GM19438 (cell line): Measurements from ENCODE around the gene SLC25A12.
"Not testable (repeated sequence)": the region's sequence is repeated elsewhere in the genome, so short reads cannot be mapped to it uniquely, and the experiment has no call there.

Experiments used
- ATAC-seq: cut with Tn5 transposase; IDR thresholded peaks from one replicate; pipeline ENCODE4 v1.9.1; 2021; ENCODE audit warnings: low read depth; ENCODE audit not compliant: unreplicated experiment

SLC25A12 gene

DNA sequence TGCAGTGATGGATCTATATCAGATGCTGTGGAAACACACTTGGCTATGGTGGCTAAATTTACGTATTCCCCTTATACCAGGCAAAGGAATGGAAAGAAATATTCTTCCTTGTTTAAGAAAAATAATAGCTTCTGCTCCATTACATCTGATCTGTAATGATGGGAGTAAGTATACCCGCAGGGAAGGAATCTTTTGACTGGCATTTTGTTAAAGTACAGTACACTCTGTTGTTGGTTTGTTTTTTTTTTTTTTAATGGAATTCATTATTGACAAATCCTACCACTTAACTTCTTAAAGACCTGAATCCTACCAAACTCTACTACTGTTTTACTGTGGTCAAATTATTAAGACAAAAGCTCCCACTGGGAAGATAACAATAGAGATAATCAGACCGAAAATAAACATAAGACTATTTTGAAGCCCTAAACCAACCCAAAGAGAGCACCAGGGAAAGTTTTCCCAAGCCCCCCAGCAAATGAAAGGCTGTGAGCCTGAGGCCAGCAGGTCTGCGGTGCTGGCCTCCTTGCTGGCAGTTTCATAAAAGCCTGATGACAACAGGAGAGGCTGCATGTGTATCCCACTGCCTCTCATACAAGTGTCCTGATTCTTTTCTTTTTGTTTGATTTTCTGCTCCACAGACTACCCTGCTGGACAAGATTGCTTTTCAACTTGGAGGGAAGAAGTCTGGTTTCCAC lies 101.0 kb downstream of the SLC25A12 start:
- no peak for ATAC-seq

DNA sequence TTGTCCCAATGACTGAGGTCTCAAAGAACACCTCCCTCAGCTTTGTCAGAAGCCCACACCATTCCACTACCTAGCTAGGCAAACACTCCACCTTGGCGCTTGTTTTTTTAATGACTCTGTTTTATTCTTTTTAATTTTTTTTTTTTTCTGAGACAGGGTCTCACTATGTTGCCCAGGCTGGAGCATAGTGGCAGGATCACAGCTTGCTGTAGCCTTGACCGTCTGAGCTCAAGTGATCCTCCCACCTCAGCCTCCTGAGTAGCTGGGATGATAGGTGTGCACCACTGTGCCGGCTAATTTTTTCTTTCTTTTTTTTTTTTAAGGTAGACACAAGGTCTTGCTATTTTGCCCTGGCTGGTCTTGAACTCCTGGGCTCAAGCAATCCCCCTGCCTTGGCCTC lies 101.9 kb downstream of the SLC25A12 start:
- no peak for ATAC-seq

DNA sequence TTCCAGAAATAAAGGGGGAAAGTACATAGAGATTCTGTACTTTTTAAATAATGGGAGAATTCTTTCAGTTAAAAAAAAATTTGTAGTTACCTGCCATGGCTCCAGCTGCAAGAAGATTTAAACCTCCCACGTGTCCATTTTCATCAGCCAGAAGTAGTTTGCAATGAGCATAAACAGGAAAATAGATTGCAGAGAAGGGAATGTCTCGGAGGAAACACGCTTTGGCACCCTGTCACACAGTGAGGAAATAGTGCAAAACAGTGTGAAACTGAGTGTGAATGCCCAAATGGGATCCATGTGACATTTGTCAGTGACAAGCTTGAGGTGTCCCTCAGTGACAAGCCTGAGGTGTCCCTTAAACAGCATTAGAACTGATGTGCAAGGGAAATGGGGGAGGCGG lies 102.7 kb downstream of the SLC25A12 start:
- no peak for ATAC-seq

DNA sequence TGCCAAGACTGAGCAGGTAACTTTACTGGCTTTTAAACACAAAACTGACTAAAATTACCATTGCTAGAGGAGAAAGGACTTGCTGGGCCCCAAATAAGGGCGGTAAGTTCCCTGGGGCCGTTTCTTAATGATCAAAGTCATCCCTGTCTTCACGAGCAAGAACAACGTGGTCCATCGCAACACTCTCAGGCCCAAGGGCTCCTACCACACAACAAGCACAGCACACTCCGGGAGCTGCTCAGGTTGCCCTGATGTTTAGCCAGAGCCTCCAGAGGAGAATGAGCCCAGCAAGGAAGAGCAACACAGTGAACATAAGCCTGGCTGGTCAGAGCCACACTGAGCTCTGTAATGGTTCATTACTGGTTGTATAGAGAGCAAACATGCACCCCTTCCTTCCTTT lies 104.1 kb downstream of the SLC25A12 start:
- no peak for ATAC-seq

DNA sequence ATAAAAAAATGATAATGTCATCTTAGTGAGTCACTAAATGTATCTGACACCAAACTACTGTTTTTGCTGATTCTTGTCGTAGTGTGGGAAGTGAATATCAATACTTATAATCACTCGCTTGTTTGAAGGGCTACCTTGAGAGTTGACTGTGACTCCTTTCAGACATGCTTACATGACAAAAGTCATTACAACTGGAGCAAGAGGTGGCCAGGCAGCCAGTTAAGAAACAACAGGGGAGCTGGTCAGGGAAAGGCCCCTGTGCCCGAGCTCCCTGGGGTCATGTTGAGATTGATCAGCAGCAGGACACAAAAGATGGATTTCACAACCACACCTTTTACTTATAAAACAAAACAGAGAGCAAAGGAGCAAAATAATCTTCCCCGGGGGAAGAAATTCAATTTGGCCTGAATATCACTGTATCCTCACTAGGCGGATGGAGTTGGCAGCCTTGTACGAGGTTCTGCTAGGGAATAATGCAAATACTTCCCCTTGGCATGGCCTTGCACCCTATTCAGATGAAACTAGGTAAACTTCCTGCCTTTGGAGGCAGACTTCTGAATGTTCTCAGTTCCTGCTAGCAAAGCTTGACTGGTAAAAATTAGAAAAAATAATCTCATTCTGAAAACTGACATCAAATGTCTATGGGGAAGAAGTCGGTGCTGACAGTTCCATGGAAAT lies 105.6 kb downstream of the SLC25A12 start:
- ATAC-seq: no peak

DNA sequence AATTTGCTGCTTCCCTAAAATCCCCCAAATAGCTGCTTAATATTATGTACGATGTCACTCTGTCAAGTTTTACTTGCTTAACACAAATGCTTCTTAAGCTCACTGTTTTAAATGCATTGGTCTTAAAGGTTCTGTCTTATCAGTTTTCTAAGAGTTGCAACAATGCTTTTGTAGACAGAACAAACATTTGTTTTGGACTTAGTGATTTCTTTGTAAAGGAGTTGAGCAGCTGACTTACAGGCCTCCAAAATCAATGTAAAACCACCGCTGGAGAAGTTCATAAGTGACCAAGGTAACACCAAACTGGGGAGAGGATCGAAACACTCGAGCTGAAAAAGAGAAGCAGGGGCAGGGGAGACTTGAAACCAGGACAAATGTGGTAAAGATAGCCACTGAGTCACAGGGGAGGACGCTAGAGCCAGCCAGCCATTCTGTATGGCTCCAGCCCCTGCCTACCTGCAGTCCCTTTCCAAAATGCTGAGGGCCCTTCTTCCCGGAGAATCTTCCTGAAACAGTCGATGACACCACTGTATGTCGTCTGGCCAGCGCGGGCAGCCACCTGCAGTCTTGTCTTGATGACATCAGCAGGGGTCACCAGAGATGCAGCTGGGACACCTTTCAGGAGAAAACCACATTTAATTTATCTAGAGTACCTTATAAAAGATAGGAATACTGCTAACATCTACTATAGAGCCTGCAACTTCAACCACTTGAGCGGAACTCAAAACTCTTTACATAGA lies 106.5 kb downstream of the SLC25A12 start:
- no peak for ATAC-seq

DNA sequence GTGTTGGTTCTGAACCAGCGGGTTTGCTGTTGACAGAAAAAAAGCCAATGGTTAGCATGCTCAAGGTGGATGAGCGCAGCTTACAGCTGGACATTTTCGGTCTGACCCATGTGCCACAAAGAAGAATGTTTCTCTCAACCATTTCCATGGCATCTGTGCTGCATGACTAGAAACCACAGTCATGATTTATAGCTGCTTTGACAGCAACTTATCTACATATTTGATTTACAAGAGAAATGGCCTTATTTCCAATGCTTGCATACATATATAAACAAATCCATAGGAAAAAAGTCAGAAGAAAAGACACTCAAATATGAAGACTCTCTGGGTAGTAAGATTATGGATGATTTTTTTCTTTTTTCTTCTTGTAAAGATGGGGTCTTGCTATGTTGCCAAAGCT lies 108.6 kb downstream of the SLC25A12 start:
- no peak for ATAC-seq

DNA sequence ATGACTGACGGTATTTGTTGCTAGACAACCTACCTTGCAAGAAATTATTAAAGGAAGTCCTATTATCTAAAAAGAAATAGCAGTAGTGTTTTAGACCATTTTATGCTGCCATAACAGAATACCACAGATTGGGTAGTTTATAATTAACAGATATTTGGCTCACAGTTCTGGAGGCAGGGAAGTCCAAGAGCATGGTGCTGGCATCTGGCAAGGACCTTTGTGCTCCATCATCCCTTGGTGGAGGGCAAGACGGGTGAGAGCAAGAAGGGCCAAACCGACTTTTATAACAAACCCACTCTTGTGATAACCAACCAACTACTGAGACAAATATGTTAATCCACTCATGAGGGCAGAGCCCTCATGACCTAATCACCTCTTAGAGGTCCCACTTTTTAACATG lies 115.5 kb downstream of the SLC25A12 start:
- no peak for ATAC-seq

DNA sequence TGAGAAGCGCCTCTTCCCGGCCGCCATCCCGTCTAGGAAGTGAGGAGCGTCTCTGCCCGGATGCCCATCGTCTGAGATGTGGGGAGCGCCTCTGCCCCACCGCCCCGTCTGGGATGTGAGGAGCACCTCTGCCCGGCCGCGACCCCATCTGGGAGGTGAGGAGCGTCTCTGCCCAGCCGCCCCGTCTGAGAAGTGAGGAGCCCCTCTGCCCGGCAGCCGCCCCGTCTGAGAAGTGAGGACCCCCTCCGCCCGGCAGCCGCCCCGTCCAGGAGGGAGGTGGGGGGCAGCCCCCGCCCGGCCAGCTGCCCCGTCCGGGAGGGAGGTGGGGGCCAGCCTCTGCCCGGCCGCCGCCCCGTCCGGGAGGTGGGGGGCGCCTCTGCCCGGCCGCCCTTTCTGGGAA lies 119.5 kb downstream of the SLC25A12 start:
- ATAC-seq: not testable (repeated sequence)

DNA sequence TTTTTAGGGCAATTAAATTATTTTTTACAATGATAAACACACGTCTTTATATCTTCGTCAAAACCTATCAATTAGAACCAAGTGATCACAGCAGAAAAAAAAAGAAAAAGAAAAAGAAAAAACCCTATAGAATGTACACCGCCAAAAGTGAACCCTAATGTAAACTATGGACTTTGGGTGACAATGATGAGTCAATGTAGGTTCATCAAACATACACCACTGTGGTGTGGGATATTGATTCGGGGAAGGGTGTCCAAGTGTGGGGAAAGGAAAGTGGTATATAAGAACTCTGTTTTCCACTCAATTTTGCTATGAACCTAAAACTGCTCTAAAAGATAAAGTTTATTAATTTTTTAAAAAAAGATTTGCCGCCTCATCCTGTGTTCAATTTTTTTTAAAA lies 121.7 kb downstream of the SLC25A12 start:
- no peak for ATAC-seq

DNA sequence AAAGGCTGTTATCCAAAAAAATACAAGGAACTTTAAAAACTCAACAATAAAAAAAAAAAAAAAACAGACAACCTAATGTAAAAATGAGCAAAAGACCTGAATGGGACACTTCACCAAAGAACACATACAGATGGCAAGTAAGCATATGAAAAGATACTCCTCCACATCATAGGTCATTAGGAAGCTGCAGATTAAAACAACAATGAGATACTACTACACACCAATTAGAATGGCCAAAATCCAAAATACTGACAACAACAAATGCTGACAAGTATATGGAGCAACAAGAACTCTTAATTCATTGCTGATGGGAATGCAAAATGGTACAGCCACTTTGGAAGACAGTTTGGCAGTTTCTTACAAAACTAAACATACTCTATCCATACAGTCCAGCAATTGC lies 122.6 kb downstream of the SLC25A12 start:
- ATAC-seq: no peak

DNA sequence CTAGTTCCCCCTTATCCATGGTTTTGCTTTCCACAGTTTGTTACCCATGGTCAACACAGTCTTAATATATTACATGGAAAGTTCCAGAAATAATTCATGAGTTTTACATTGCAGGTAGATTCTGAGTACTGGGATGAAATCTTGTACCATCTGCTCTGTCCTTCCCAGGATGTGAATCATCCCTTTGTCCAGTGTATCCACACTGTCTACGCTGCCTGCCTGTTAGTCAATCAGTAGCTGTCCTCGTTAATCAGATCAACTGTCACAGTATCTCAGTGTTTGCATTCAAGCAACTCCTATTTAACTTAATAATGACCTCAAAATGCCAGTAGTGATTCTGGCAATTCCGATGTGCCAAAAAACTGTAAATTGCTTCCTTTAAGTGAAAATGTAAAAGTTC lies 130.4 kb downstream of the SLC25A12 start:
- ATAC-seq: no peak

DNA sequence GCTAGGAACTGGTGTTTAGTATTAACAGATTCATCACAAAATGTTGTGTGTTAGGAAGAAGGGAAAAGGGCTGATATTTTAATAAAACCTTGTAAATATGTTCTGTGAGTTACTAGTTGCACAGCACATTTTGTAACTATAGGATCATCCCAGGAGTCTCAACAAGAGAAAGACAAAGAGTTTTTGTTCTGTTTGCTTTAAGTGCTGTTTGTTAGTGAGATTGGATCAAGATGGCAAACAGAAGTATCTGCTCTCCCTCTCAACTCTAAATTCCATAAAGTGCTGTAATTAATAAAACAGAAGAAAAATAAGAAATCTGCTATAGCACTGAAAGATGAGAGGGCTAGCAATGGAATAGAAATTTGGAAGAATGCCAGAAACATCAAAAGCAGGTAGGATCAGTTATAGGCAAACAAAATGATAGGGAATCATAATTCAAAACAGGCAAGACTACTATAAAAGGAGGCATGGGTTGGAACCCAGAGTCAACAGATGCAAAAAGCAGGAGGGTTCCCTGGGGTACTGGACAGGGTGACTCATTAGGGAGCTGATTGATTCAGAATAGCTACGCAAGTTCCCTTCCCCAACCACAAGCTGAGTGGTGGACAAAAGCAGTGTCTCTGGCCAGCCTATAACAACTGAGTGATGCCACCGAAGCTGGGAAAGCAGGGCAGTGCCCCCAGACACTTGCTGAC lies 131.0 kb downstream of the SLC25A12 start:
- ATAC-seq: no peak

DNA sequence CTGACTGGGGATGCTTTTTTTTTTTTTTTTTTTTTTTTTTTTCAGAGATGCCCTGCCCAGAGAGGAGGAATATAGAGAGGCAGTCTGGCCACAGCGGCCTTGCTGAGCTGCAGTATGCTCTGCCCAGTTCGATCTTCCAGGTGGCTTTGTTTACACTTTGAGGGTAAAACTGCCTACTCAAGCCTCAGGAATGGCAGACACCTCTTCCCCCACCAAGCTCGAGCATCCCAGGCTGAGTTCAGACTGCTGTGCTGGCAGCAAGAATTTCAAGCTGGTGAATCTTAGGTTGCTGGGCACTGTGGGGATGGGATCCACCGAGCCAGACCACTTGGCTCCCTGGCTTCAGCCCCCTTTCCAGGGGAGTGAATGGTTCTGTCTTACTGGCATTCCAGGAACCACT lies 132.9 kb downstream of the SLC25A12 start:
- not testable (repeated sequence) for ATAC-seq

DNA sequence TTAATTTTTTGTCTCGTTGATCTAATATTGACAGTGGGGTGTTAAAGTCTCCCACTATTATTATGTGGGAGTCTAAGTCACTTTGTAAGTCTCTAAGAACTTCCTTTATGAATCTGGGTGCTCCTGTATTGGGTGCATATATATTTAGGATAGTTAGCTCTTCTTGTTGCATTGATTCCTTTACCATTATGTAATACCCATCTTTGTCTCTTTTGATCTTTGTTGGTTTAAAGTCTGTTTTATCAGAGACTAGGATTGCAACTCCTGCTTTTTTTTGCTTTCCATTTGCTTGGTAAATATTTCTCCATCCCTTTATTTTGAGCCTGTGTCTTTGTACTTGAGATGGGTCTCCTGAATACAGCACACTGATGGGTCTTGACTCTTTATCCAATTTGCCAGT lies 135.3 kb downstream of the SLC25A12 start:
- ATAC-seq: not testable (repeated sequence)

DNA sequence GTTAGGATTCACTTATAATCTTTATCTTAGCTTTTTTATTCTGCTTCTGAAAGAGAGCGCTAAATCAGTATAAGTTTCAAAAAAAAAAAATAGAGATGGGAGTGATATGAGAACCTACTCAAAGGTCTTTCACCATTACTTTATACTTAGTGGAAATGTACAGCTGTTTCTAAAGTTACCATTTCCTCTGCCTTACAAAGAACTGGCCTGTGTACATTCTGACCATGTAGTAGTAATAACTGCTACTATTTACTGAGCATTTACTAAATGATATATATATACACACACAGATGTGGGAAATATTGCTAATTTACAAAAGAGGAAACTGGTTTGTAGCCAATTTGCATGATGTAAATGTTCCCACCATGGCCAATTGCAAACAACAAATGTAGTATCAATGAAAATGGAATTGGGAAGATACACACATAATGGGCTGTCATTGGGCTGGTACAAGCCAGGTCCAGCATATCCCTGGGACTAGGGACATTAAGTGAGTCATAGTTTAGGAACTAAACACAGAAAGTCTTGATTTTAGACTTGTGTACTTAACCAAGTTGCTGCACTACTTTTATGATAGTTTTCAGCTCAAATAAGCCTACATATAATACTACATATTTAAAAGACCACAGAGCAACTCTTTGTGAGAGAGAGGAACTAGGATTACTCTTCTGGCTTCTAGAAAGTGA lies 139.6 kb downstream of the SLC25A12 start:
- ATAC-seq: no peak

DNA sequence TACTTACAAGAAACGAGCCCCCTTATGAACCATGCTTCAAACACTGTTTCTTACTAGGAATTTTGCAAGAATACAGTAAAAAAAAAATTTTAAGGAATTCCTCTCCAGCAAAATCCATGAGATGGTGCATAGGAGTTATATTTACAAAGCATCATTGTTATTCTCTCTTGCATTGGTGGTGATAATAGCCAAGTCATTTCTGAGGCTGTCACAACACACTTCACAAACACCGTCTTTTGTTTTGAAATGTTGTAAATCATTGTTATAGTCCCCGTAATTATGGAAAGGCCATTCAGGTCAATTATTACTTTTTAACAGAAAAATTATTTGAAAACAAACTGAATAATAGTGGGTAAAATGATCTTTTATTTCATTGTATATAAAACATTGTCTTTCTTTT lies 146.7 kb downstream of the SLC25A12 start:
- no peak for ATAC-seq

DNA sequence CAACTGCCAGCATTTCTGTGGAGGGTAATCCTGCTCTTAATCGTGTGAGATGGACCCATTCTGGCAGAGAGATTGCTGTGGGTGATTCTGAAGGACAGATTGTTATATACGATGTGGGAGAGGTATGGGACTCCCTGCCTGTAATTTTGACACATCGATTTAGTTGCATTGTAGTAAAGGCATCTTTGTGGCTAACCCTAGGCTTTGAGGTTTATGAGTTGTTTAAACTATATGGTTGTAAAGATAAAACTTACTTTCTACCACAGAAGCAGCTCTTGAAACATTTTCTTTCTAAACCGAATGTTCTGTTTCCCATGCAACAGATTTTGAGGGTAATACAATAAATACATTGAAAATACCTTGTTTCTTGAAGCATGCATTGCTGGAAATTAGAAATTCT lies 148.2 kb downstream of the SLC25A12 start:
- ATAC-seq: no peak

DNA sequence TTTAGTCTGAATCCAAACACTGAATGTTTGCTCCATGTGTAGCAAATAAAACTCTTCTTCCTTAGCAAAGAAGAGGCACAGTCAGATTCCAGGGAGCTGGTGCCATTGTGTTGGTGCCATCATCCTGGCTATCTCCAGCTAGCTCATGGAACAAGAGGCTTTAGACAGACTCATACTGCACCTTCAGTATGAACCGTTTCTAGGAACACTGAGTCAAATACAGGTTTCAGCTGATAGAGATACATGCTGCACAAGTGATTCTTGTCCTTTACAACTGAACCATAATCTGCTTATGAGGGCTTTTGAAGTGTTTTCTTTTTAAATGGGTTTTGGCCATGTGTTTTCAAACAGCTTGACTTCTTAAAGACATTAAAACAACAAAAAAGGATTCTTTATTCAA lies 148.9 kb downstream of the SLC25A12 start:
- ATAC-seq: no peak

DNA sequence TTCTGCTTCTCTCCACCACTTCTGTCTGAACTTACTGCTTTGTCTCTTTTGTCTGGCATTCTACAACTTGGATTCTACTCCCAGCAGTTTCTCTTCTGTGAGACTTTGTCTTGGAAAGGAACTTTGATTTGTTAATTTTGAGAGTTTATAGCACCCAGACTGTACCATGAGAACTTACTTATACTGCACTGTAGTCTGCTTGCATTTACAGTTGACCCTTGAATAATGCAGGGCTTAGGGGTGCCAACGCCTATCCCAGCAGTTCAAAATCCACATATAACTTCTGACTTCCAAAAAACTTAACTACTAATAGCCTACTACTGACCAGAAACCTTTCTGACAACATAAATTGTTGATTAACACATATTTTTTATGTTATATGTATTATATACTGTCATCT lies 151.3 kb downstream of the SLC25A12 start:
- no peak for ATAC-seq

DNA sequence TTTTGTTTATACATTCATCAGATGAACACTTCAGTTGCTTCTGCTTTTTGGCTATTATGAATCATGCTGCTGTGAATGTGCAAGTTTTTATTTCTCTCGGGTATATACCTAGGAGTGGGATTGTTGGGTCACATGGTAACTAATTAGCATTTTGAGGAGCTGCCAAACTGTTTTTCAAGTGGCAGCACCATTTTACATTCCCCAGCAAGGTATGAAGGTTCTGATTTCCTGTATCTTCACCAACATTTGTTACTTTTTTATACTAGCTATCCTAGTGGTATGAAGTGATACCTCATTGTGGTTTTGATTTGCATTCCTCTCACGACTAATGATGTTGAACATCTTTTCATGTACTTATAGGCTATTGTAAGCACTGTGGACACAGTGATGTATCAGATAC lies 152.9 kb downstream of the SLC25A12 start:
- ATAC-seq: no peak
